Psoas muscle (tissue), 8 donors: Measurements from ENCODE around the gene FTHL17. TPM values are rescaled to one million over a fixed set of nuclear protein-coding genes. Genes with fewer than 3 reads are reported as not detected.

Source experiments
- ATAC-seq, 4 donors: fragments of 200-7000 bp; cut with Tn5 transposase; one replicate each; pipeline ENCODE4 v1.9.1; 2020; ENCODE audit warnings: moderate library complexity in 3 of 4, mild to moderate bottlenecking in 2 of 4
- DNase-seq, 2 donors: peaks; one replicate each; pipeline ENCODE4 v3.0.0-alpha.2; 2020
- H3K27ac ChIP-seq: fragments of 200-600 bp; one replicate; pipeline ENCODE4 v1.8.0; 2022
- H3K27me3 ChIP-seq, 3 donors: fragments of 200-600 bp in 1 of 3; one replicate each; pipeline versions ENCODE4 v1.6.1 to v1.8.0; 2013 to 2022; ENCODE audit warnings: low read length in 2 of 3, mild to moderate bottlenecking in 2 of 3, moderate library complexity in 1 of 3; ENCODE audit not compliant: insufficient read depth in 3 of 3
- H3K36me3 ChIP-seq, 2 donors: fragments of 200-600 bp in 1 of 2; one replicate each; pipeline versions ENCODE4 v1.6.1 to v1.8.0; 2013 to 2022; ENCODE audit warnings: low read depth in 1 of 2, mild to moderate bottlenecking in 1 of 2, moderate library complexity in 1 of 2; ENCODE audit not compliant: insufficient read depth in 1 of 2
- H3K4me1 ChIP-seq: fragments of 200-600 bp; one replicate; pipeline ENCODE4 v1.8.0; 2022
- H3K4me3 ChIP-seq: fragments of 200-600 bp; one replicate; pipeline ENCODE4 v1.8.0; 2022; ENCODE audit warnings: mild to moderate bottlenecking
- H3K9me3 ChIP-seq: fragments of 200-600 bp; one replicate; pipeline ENCODE4 v1.8.0; 2022
- WGBS, 3 donors: extraction: QIAGEN DNeasy Blood & Tissue Kit; methylation state at CpG; one replicate each; pipeline versions ENCODE4 v1.1.6 to v1.1.7; 2013; 5-methylcytosine and 5-hydroxymethylcytosine counted together
- intact Hi-C, 2 donors: fragments of 100-400 bp; cut with DNase I; formaldehyde crosslinking; loops; one replicate each; pipeline versions ENCODE4 v1.11.0 to v1.14.2; 2022
- polyA plus RNA-seq, 3 donors: library from polyadenylated mRNA; stranded (reverse); fragments of 200-250 nt; gene quantifications; one replicate each; pipeline ENCODE4 v1.2.3, GENCODE V29; 2013
- total RNA-seq, 4 donors: library from RNA; stranded (reverse); fragmentation: NEBNext Ultra II Directional in 2 of 4; extraction: Animal tissue kit (Norgen Biotek cat#: 25700) in 2 of 4; gene quantifications; one replicate each; pipeline versions ENCODE4 v1.2.1 to v1.2.4, GENCODE V29; 2021 to 2023
- TF ChIP-seq, protein P1 (sequence below): fragments of 200-600 bp; IDR thresholded peaks from one replicate; pipeline ENCODE4 v1.8.0; 2022; ENCODE audit warnings: antibody characterized with exemption
- donor health status: healthy with polysubstance abuse.
- donor health status: DM: no; HTN: no; CAD: no; lungs with moderate emphysema.
- donor health status: Bipolar disorder and iron deficiency.
- donor health status: healthy.
- donor health status: DM: yes; HTN: yes; CAD: no.
- donor health status: DM: no; HTN: no; CAD: no.
- donor health status: DM: no; HTN: no; CAD: no.
- donor health status: DM: yes; HTN: yes; CAD: no.

FTHL17 gene
- total and polyA plus RNA-seq, 7 donors = not detected

- no peaks in the 10 kb centered on the region for H3K9me3 ChIP-seq
- no peak overlapping the region for H3K27ac ChIP-seq
- intact Hi-C loops = no loop called here
- H3K36me3 ChIP-seq = no peaks in the 10 kb centered on the region
- H3K4me3 ChIP-seq = no peak overlapping the region
- no peak for ATAC-seq
- peaks cover 0 to 5% (median 0%) of the 10 kb centered on the region in 3 donors for H3K27me3 ChIP-seq
- DNase-seq = no peak
- no peaks in the 10 kb centered on the region for H3K4me1 ChIP-seq
- TF ChIP-seq, protein P1, sequence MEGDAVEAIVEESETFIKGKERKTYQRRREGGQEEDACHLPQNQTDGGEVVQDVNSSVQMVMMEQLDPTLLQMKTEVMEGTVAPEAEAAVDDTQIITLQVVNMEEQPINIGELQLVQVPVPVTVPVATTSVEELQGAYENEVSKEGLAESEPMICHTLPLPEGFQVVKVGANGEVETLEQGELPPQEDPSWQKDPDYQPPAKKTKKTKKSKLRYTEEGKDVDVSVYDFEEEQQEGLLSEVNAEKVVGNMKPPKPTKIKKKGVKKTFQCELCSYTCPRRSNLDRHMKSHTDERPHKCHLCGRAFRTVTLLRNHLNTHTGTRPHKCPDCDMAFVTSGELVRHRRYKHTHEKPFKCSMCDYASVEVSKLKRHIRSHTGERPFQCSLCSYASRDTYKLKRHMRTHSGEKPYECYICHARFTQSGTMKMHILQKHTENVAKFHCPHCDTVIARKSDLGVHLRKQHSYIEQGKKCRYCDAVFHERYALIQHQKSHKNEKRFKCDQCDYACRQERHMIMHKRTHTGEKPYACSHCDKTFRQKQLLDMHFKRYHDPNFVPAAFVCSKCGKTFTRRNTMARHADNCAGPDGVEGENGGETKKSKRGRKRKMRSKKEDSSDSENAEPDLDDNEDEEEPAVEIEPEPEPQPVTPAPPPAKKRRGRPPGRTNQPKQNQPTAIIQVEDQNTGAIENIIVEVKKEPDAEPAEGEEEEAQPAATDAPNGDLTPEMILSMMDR = no peak
Measured at GRCh38 chrX:31070057-31070468, 1.8 kb downstream of the FTHL17 start.

GRCh38 chrX:31063114-31063513, 8.7 kb downstream of the FTHL17 start:
- Histone ChIP-seq H3K27me3 (no peaks in the 10 kb centered on the region), H3K9me3 (no peaks in the 10 kb centered on the region), H3K27ac (no peak overlapping the region), H3K4me3 (no peak overlapping the region), H3K4me1 (no peaks in the 10 kb centered on the region), H3K36me3 (no peaks in the 10 kb centered on the region)
- WGBS, 3 donors = 82 to 94% (median 88%) methylated on average over 1 of the region's 1 CpG
- DNase-seq (no peak), ATAC-seq (no peak)
- TF ChIP-seq, protein P1 = no peak
- intact Hi-C loops = no loop called here

- Histone ChIP-seq H3K27ac (no peak overlapping the region), H3K4me3 (no peak overlapping the region), H3K27me3 (no peaks in the 10 kb centered on the region), H3K9me3 (no peaks in the 10 kb centered on the region), H3K36me3 (no peaks in the 10 kb centered on the region), H3K4me1 (no peaks in the 10 kb centered on the region)
- 53 to 77% (median 70%) methylated on average over 3 of the region's 3 CpGs for WGBS, 3 donors
- ATAC-seq (no peak), DNase-seq (no peak)
- intact Hi-C loops = no loop called here
- TF ChIP-seq, protein P1 = no peak
Measured at GRCh38 chrX:31061091-31061490, 10.8 kb downstream of the FTHL17 start.

DNA sequence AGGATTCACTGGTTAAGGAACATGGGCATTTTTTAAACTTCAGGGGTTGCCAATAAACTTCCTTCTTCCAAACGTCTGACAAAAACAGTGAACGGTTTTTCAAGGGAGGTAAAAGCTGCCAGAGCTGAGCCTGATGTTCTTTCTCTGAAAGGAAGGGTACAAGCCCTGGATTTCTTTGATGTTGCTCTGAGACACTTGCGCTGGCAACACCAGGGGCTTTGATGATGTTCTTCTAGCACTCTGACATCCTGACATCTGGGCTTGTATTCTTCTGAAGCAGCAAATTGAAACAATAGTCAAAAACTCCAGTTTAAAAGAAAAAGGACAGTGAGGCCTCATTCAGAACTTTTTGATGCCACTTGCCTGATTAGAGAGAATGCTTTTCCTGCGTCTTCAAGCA, 11.8 kb downstream of the FTHL17 start:
- H3K9me3 ChIP-seq = no peaks in the 10 kb centered on the region
- intact Hi-C loops = no loop called here
- H3K36me3 ChIP-seq = no peaks in the 10 kb centered on the region
- no peaks in the 10 kb centered on the region for H3K27me3 ChIP-seq
- H3K27ac ChIP-seq = no peak overlapping the region
- ATAC-seq (no peak), DNase-seq (no peak)
- H3K4me3 ChIP-seq = no peak overlapping the region
- H3K4me1 ChIP-seq = no peaks in the 10 kb centered on the region
- TF ChIP-seq, protein P1 = no peak
- 43 to 57% (median 44%) methylated on average over 4 of the region's 4 CpGs for WGBS, 3 donors

- 74 to 96% (median 94%) methylated on average over 7 of the region's 7 CpGs for WGBS, 3 donors
- intact Hi-C loops = no loop called here
- no peak overlapping the region for H3K27ac ChIP-seq
- H3K4me1 ChIP-seq = no peaks in the 10 kb centered on the region
- TF ChIP-seq, protein P1 = no peak
- H3K36me3 ChIP-seq = no peaks in the 10 kb centered on the region
- ATAC-seq (no peak), DNase-seq (no peak)
- no peak overlapping the region for H3K4me3 ChIP-seq
- no peaks in the 10 kb centered on the region for H3K9me3 ChIP-seq
- H3K27me3 ChIP-seq = no peaks in the 10 kb centered on the region
Measured at GRCh38 chrX:31058284-31058683, 13.6 kb downstream of the FTHL17 start.
